H1 (cell line): ENCODE results near the gene GALNT2. TPM values are rescaled to one million over a fixed set of nuclear protein-coding genes. Genes with fewer than 3 reads are reported as not detected.

ENCODE experiments used
- CTCF ChIA-PET: fragments of 300-600 bp; sonication (Branson Sonifier 250); formaldehyde crosslinking; loops from one replicate; lab custom pipeline; 2021; ENCODE audit not compliant: partially characterized antibody; lab: Charles Lee
- POLR2A ChIA-PET: fragments of 300-600 bp; sonication (Branson Sonifier 250); formaldehyde crosslinking; loops from one replicate; lab custom pipeline; 2021; ENCODE audit warnings: inconsistent platforms; ENCODE audit not compliant: partially characterized antibody; lab: Charles Lee
- DNase-seq, 2 experiments: peaks; one replicate each; pipeline versions ENCODE4 v3.0.0 to v3.0.0-alpha.2; 2010 to 2022; ENCODE audit warnings: low spot score in 2 of 2, low read depth in 1 of 2, mixed read lengths in 1 of 2
- FAIRE-seq: peaks from 2 replicates; lab custom pipeline; 2011; peaks lifted over from hg19 to GRCh38; lab: Jason Lieb, UNC
- H2AFZ ChIP-seq: 2 replicates; pipeline ENCODE4 v1.8.1; 2012; ENCODE audit warnings: low read length, inconsistent platforms
- H2AK5ac ChIP-seq: 2 replicates; pipeline ENCODE4 v1.6.1; 2013; ENCODE audit warnings: low read depth, low read length
- H2BK120ac ChIP-seq: replicated peaks from 2 replicates; pipeline ENCODE3; 2013; ENCODE audit warnings: low read depth, low read length, inconsistent platforms
- H2BK12ac ChIP-seq: 2 replicates; pipeline ENCODE4 v1.6.1; 2013; ENCODE audit warnings: low read depth, low read length
- H2BK15ac ChIP-seq: 2 replicates; pipeline ENCODE4 v1.6.1; 2013; ENCODE audit warnings: low read length
- H2BK20ac ChIP-seq: 2 replicates; pipeline ENCODE4 v1.6.1; 2013; ENCODE audit warnings: low read length
- H2BK5ac ChIP-seq: 2 replicates; pipeline ENCODE4 v1.6.1; 2013; ENCODE audit warnings: low read depth, low read length
- H3K14ac ChIP-seq: 2 replicates; pipeline ENCODE4 v1.6.1; 2013; ENCODE audit warnings: inconsistent platforms; ENCODE audit not compliant: insufficient read length
- H3K18ac ChIP-seq: 2 replicates; pipeline ENCODE4 v1.6.1; 2013; ENCODE audit warnings: low read length; ENCODE audit errors: extremely low read depth
- H3K23ac ChIP-seq: 2 replicates; pipeline ENCODE4 v1.6.1; 2013; ENCODE audit warnings: inconsistent platforms; ENCODE audit not compliant: insufficient read length
- H3K23me2 ChIP-seq: 2 replicates; pipeline ENCODE4 v1.6.1; 2013; ENCODE audit warnings: low read depth, low read length
- H3K27ac ChIP-seq: 2 replicates; pipeline ENCODE4 v1.6.1; 2011; ENCODE audit warnings: low read depth, low read length, inconsistent platforms
- H3K27me3 ChIP-seq, 4 experiments: replicated peaks in 1 of 4; 1 replicate in 1 of 4; 2 replicates in 3 of 4; pipeline versions ENCODE4 v1.6.1 to v1.8.1; 2011 to 2013; ENCODE audit warnings: low read length in 3 of 4, mild to moderate bottlenecking in 3 of 4, inconsistent platforms in 2 of 4, mixed read lengths in 2 of 4, moderate library complexity in 1 of 4; ENCODE audit not compliant: control insufficient read depth in 3 of 4, insufficient read depth in 3 of 4; ENCODE audit errors: extremely low read depth in 1 of 4
- H3K36me3 ChIP-seq, 4 experiments: 2 replicates each; pipeline versions ENCODE4 v1.6.1 to v1.8.1; 2011 to 2013; ENCODE audit warnings: mild to moderate bottlenecking in 4 of 4, low read length in 3 of 4, moderate library complexity in 2 of 4, control low read depth in 1 of 4, inconsistent platforms in 1 of 4; ENCODE audit not compliant: insufficient read depth in 4 of 4, control insufficient read depth in 2 of 4
- H3K4ac ChIP-seq: replicated peaks from 2 replicates; pipeline ENCODE3; 2013; ENCODE audit warnings: low read length, low read depth, mixed read lengths, inconsistent platforms; ENCODE audit not compliant: insufficient read length
- H3K4me1 ChIP-seq, 4 experiments: replicated peaks in 1 of 4; 1 replicate in 1 of 4; 2 replicates in 3 of 4; pipeline versions ENCODE4 v1.6.1 to v1.8.1; 2011 to 2013; ENCODE audit warnings: low read length in 3 of 4, inconsistent platforms in 2 of 4, mixed read lengths in 1 of 4; ENCODE audit not compliant: insufficient read depth in 4 of 4, control insufficient read depth in 3 of 4
- H3K4me2 ChIP-seq, 2 experiments: 2 replicates each; pipeline versions ENCODE4 v1.6.1 to v1.8.1; 2011 to 2013; ENCODE audit warnings: low read depth in 2 of 2, low read length in 2 of 2, control low read depth in 1 of 2, inconsistent platforms in 1 of 2, mild to moderate bottlenecking in 1 of 2; ENCODE audit not compliant: insufficient read depth in 1 of 2
- H3K4me3 ChIP-seq, 4 experiments: fragments of 200-600, 300-600 bp in 1 of 4; sonication (generic), shearing (Covaris generic), sonication (Bioruptor Twin) in 1 of 4; 2 replicates each; pipeline versions ENCODE4 v1.5.1 to v1.8.1; 2011 to 2016; ENCODE audit warnings: low read length in 4 of 4, low read depth in 3 of 4, control low read depth in 2 of 4, inconsistent platforms in 2 of 4, mild to moderate bottlenecking in 2 of 4, mixed read lengths in 1 of 4, moderate library complexity in 1 of 4; ENCODE audit not compliant: insufficient read depth in 2 of 4; ENCODE audit errors: extremely low read depth in 1 of 4
- H3K56ac ChIP-seq: replicated peaks from 2 replicates; pipeline ENCODE3; 2013; ENCODE audit warnings: low read depth, mild to moderate bottlenecking, mixed read lengths, low read length, inconsistent platforms; ENCODE audit not compliant: insufficient read length
- H3K79me1 ChIP-seq: 2 replicates; pipeline ENCODE4 v1.6.1; 2013; ENCODE audit warnings: low read depth, low read length, control low read depth
- H3K79me2 ChIP-seq, 2 experiments: 2 replicates each; pipeline versions ENCODE4 v1.6.1 to v1.8.1; 2012 to 2013; ENCODE audit warnings: low read length in 2 of 2, mild to moderate bottlenecking in 2 of 2, inconsistent platforms in 1 of 2; ENCODE audit not compliant: insufficient read depth in 2 of 2, control insufficient read depth in 1 of 2
- H3K9ac ChIP-seq, 4 experiments: replicated peaks in 1 of 4; 1 replicate in 1 of 4; 2 replicates in 3 of 4; pipeline versions ENCODE4 v1.6.1 to v1.8.1; 2011 to 2013; ENCODE audit warnings: low read depth in 3 of 4, low read length in 3 of 4, control low read depth in 2 of 4, mild to moderate bottlenecking in 2 of 4, moderate library complexity in 2 of 4, inconsistent platforms in 1 of 4; ENCODE audit errors: extremely low read depth in 1 of 4
- H3K9me3 ChIP-seq, 2 experiments: 2 replicates each; pipeline versions ENCODE4 v1.6.1 to v1.8.1; 2012 to 2013; ENCODE audit warnings: mild to moderate bottlenecking in 2 of 2, moderate library complexity in 2 of 2, control low read depth in 1 of 2, inconsistent platforms in 1 of 2, low read depth in 1 of 2, low read length in 1 of 2, mixed read lengths in 1 of 2; ENCODE audit not compliant: insufficient read depth in 2 of 2
- H4K20me1 ChIP-seq, 2 experiments: replicated peaks in 1 of 2; 2 replicates each; pipeline versions ENCODE3 to v1.8.1; 2011 to 2013; ENCODE audit warnings: inconsistent platforms in 2 of 2, low read length in 2 of 2, mild to moderate bottlenecking in 1 of 2; ENCODE audit not compliant: insufficient read depth in 2 of 2, control insufficient read depth in 1 of 2
- H4K5ac ChIP-seq: 2 replicates; pipeline ENCODE4 v1.6.1; 2013; ENCODE audit warnings: low read length, low read depth, mixed read lengths, inconsistent platforms; ENCODE audit not compliant: insufficient read length
- H4K8ac ChIP-seq: 2 replicates; pipeline ENCODE4 v1.8.0; 2013; ENCODE audit warnings: mild to moderate bottlenecking, moderate library complexity, low read length, inconsistent platforms; ENCODE audit not compliant: insufficient read depth; ENCODE audit errors: extremely low read depth
- H4K91ac ChIP-seq: replicated peaks from 2 replicates; pipeline ENCODE3; 2013; ENCODE audit warnings: low read length, mixed read lengths, inconsistent platforms; ENCODE audit not compliant: insufficient read length
- ASH2L ChIP-seq: fragments of 200-600, 300-600 bp; sonication (generic); IDR thresholded peaks from one replicate; pipeline ENCODE4 v1.7.1; 2017; ENCODE audit warnings: low read length
- BACH1 ChIP-seq: IDR thresholded peaks from 2 replicates; pipeline ENCODE4 v1.6.1; 2012; ENCODE audit warnings: low read length, improper control_type of control experiment
- BRCA1 ChIP-seq: IDR thresholded peaks from 2 replicates; pipeline ENCODE4 v1.6.1; 2012; ENCODE audit warnings: low read depth, low read length, improper control_type of control experiment
- CBX8 ChIP-seq: fragments of 300-800, 300-1000 bp; sonication (generic); IDR thresholded peaks from 2 replicates; pipeline ENCODE4 v1.7.1; 2016; ENCODE audit warnings: low read depth, low read length, borderline replicate concordance
- CHD1 ChIP-seq: IDR thresholded peaks from 2 replicates; pipeline ENCODE4 v1.6.1; 2012; ENCODE audit warnings: low read depth, low read length, improper control_type of control experiment
- EZH2 ChIP-seq: fragments of 200-600 bp; sonication (generic); IDR thresholded peaks from 2 replicates; pipeline ENCODE4 v1.7.1; 2012; ENCODE audit warnings: low read depth, mild to moderate bottlenecking, moderate library complexity, low read length, inconsistent platforms; ENCODE audit not compliant: severe bottlenecking
- KDM5A ChIP-seq: fragments of 200-600 bp; IDR thresholded peaks from 2 replicates; pipeline ENCODE4 v1.7.1; 2012; ENCODE audit warnings: mild to moderate bottlenecking, low read length, inconsistent platforms, mixed read lengths
- PHF8 ChIP-seq: fragments of 200-600 bp; sonication (generic); conservative IDR thresholded peaks from 2 replicates; pipeline ENCODE4 v1.7.1; 2012; ENCODE audit warnings: low read depth, mild to moderate bottlenecking, inconsistent platforms, low read length, moderate library complexity
- RXRA ChIP-seq: IDR thresholded peaks from 2 replicates; pipeline ENCODE4 v1.6.1; 2011; ENCODE audit warnings: low read depth, mild to moderate bottlenecking, low read length, moderate library complexity; ENCODE audit not compliant: insufficient read depth
- SRF ChIP-seq: IDR thresholded peaks from 2 replicates; pipeline ENCODE4 v1.6.1; 2011; ENCODE audit warnings: mild to moderate bottlenecking, low read depth, low read length, moderate library complexity
- WGBS, 2 experiments: shearing (Covaris generic) in 1 of 2; methylation state at CpG; one replicate each; pipeline versions ENCODE4 v1.1.6 to v1.1.7; 2013 to 2015; ENCODE audit warnings: low lambda C conversion rate in 2 of 2, mixed read lengths in 2 of 2, inconsistent platforms in 1 of 2, low coverage in 1 of 2, missing lambda C conversion rate in 1 of 2; ENCODE audit not compliant: insufficient replicate concordance in 2 of 2, insufficient coverage in 1 of 2, insufficient read length in 1 of 2; ENCODE audit errors: extremely low coverage in 1 of 2, missing lambda C conversion rate in 1 of 2; 5-methylcytosine and 5-hydroxymethylcytosine counted together
- polyA plus RNA-seq, 7 experiments: library from polyadenylated mRNA; depleted of rRNA in 3 of 7; stranded (reverse) in 5 of 7; unstranded in 2 of 7; fragments of >200 nt in 5 of 7; fragments of 200-250 nt in 2 of 7; gene quantifications; 1 replicate in 5 of 7; 2 replicates in 1 of 7; 4 replicates in 1 of 7; pipeline versions ENCODE4 v1.2.1 to v1.2.3, GENCODE V29; 2011 to 2013; ENCODE audit warnings: missing spikeins in 2 of 7, mixed read lengths in 2 of 7
- total RNA-seq: library from RNA; stranded (reverse); fragmentation: NEBNext Ultra II Directional; extraction: Animal tissue kit (Norgen Biotek cat#: 25700); gene quantifications from 2 replicates; pipeline ENCODE4 v1.2.1, GENCODE V29; 2021
- TF ChIP-seq, protein P1 (sequence below): IDR thresholded peaks from 2 replicates; pipeline ENCODE4 v1.6.1; 2011; ENCODE audit warnings: low read length, improper control_type of control experiment

Gene GALNT2
- total and polyA plus RNA-seq, 2 of the 8 experiments (the other 6 are each of a cell fraction or from before 2014, with no cell fraction given): 34.5 to 75.3 TPM

DNA sequence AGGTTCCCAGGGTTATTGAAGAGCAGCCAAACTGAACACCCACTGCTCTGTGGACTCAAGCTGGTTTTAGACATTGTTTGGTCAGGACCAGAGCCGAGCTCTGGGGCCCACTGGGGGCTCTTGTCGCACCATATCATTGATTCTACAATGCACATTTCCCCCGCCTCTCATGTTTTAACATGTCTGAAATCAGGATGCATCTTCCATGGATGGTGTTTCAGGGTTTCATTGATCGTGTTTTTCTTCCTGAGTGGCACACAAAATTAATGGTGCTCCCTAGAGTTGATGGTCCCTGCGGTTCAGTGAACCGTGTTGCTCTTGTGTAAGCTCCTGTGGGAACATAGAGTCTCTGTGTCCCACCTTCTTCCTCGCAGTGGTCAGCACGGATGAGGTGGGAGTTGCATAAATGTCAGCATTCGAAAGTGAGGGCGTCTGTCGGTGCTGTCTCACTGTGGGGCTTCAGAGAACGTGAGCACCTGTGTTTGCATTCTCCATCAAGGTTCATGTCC lies 38.3 kb downstream of the GALNT2 start:
- H3K79me1 ChIP-seq: peaks cover 7% of the 10 kb centered on the region; the same call in 1 of the 2 replicates
- H2AK5ac ChIP-seq: no peak overlapping the region
- peaks cover 0 to 74% of the 10 kb centered on the region in 2 experiments; a peak in 2 of 4 replicates for H3K79me2 ChIP-seq
- H2BK15ac ChIP-seq: no peak overlapping the region
- ChIA-PET CTCF (interaction anchor here (0.9 to 11.3 kb wide), 4 partner anchors 8 to 80 kb away, joined by 3 to 79 read pairs (median 6); no protein-coding TSS in a partner anchor), POLR2A (no interaction called here)
- peaks cover 3 to 25% (median 17%) of the 10 kb centered on the region in 4 experiments; a peak in 6 of 7 replicates for H3K4me1 ChIP-seq
- H3K14ac ChIP-seq: no peak overlapping the region
- no peak for TF ChIP-seq BACH1
- TF ChIP-seq ASH2L: no peak
- no peak for TF ChIP-seq EZH2
- TF ChIP-seq, protein P1, sequence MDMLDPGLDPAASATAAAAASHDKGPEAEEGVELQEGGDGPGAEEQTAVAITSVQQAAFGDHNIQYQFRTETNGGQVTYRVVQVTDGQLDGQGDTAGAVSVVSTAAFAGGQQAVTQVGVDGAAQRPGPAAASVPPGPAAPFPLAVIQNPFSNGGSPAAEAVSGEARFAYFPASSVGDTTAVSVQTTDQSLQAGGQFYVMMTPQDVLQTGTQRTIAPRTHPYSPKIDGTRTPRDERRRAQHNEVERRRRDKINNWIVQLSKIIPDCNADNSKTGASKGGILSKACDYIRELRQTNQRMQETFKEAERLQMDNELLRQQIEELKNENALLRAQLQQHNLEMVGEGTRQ: no peak
- no peak for TF ChIP-seq CHD1
- no peak for TF ChIP-seq CBX8
- TF ChIP-seq SRF: no peak
- TF ChIP-seq PHF8: no peak
- no peak for TF ChIP-seq RXRA
- no peak for TF ChIP-seq BRCA1
- TF ChIP-seq KDM5A: no peak
- H3K4me3 ChIP-seq: no peak overlapping the region
- FAIRE-seq: no peak
- H2BK120ac ChIP-seq: no peak overlapping the region
- no peak overlapping the region for H3K4me2 ChIP-seq
- no peak overlapping the region for H4K5ac ChIP-seq
- H3K27me3 ChIP-seq: no peaks in the 10 kb centered on the region
- H3K36me3 ChIP-seq: no peaks in the 10 kb centered on the region
- no peaks in the 10 kb centered on the region for H3K9me3 ChIP-seq
- no peak overlapping the region for H2AFZ ChIP-seq
- H4K8ac ChIP-seq: no peak overlapping the region
- no peak overlapping the region for H3K56ac ChIP-seq
- no peak overlapping the region; the same call in 1 of the 2 replicates for H3K18ac ChIP-seq
- peaks cover 4 to 5% of the 10 kb centered on the region in 2 experiments for H4K20me1 ChIP-seq
- H3K4ac ChIP-seq: no peak overlapping the region
- 85% methylated on average over 12 of the region's 12 CpGs; no CpG with 5 or more reads in 1 of the 2 experiments for WGBS, 2 experiments
- H4K91ac ChIP-seq: no peak overlapping the region
- H2BK20ac ChIP-seq: no peak overlapping the region
- H3K27ac ChIP-seq: no peak overlapping the region
- H3K9ac ChIP-seq: no peak overlapping the region
- H3K23me2 ChIP-seq: no peaks in the 10 kb centered on the region
- H2BK5ac ChIP-seq: no peak overlapping the region; the same call in 1 of the 2 replicates
- H3K23ac ChIP-seq: no peak overlapping the region
- H2BK12ac ChIP-seq: 0 out of 2 replicates have a peak overlapping the region, but pooled peaks have one; percentile 2
- no peak for DNase-seq
